A549 (cell line): ENCODE measurements around the gene TCERG1L. TPM values are rescaled to one million over a fixed set of nuclear protein-coding genes. Genes with fewer than 3 reads are reported as not detected.

Source experiments
- ATAC-seq, 2 experiments: fragments of 200-7000 bp in 1 of 2; fragments of >200 bp in 1 of 2; cut with Nextera tagmentation in 1 of 2; cut with Tn5 transposase in 1 of 2; 3 replicates each; pipeline versions ENCODE4 v1.8.0 to v1.9.1; 2018 to 2020; ENCODE audit warnings: mild to moderate bottlenecking in 1 of 2, moderate library complexity in 1 of 2
- CTCF ChIA-PET: fragments of 300-600 bp; sonication (Branson Sonifier 250); formaldehyde crosslinking; extraction: SDS; loops from one replicate; lab custom pipeline; 2021; ENCODE audit warnings: antibody characterized with exemption, inconsistent platforms; lab: Yijun Ruan, JAX
- POLR2A ChIA-PET: fragments of 350-600 bp; formaldehyde crosslinking; extraction: SDS; loops from one replicate; lab custom pipeline; 2021; ENCODE audit warnings: antibody characterized with exemption, inconsistent platforms; lab: Yijun Ruan, JAX
- DNase-seq, 2 experiments: peaks; one replicate each; pipeline versions ENCODE4 v3.0.0 to v3.0.0-alpha.2; 2011 to 2016; ENCODE audit warnings: low read depth in 1 of 2, low spot score in 1 of 2
- FAIRE-seq: peaks from 2 replicates; lab custom pipeline; 2011; peaks lifted over from hg19 to GRCh38; lab: Jason Lieb, UNC
- H3K27ac ChIP-seq, 2 experiments: fragments of >200 bp; sonication (Bioruptor Twin); formaldehyde crosslinking; 3 replicates each; pipeline ENCODE4 v1.5.1; 2016 to 2017
- H3K4me1 ChIP-seq: fragments of >200 bp; sonication (Bioruptor Twin); formaldehyde crosslinking; 3 replicates; pipeline ENCODE4 v1.6.1; 2016
- H3K4me2 ChIP-seq: fragments of >200 bp; sonication (Bioruptor Twin); formaldehyde crosslinking; 3 replicates; pipeline ENCODE4 v1.6.1; 2016
- H3K4me3 ChIP-seq: fragments of >200 bp; sonication (Bioruptor Twin); formaldehyde crosslinking; 3 replicates; pipeline ENCODE4 v1.5.1; 2016
- H3K9me3 ChIP-seq: fragments of >200 bp; sonication (Bioruptor Twin); formaldehyde crosslinking; 3 replicates; pipeline ENCODE4 v1.6.1; 2016
- ESRRA ChIP-seq: fragments of 150-350 bp; IDR thresholded peaks from 2 replicates; pipeline ENCODE4 v1.6.1; 2014; ENCODE audit warnings: mild to moderate bottlenecking, low read length, borderline replicate concordance
- FOSB ChIP-seq: fragments of 250-450 bp; sonication (Bioruptor Pico); IDR thresholded peaks from 2 replicates; pipeline ENCODE4 v1.5.0; 2020; ENCODE audit warnings: mild to moderate bottlenecking, moderate library complexity
- FOSL2 ChIP-seq, 2 experiments: fragments of 450-650 bp in 1 of 2; fragments of >200 bp in 1 of 2; sonication (Bioruptor Twin) in 1 of 2; formaldehyde crosslinking; IDR thresholded peaks; 2 replicates each; pipeline versions ENCODE4 v1.5.0 to v1.6.1; 2016 to 2020; ENCODE audit warnings: mild to moderate bottlenecking in 1 of 2, moderate library complexity in 1 of 2
- GATA3 ChIP-seq: IDR thresholded peaks from 2 replicates; pipeline ENCODE4 v1.6.1; 2012; ENCODE audit warnings: borderline replicate concordance
- HDAC2 ChIP-seq: fragments of 200-600 bp; sonication (generic); IDR thresholded peaks from 2 replicates; pipeline ENCODE4 v1.6.1; 2016
- HOXB13 ChIP-seq: fragments of 250-450 bp; sonication (Bioruptor Pico); IDR thresholded peaks from 2 replicates; pipeline ENCODE4 v1.5.0; 2020; ENCODE audit warnings: low read depth, mild to moderate bottlenecking, moderate library complexity
- HOXB5 ChIP-seq: fragments of 250-450 bp; sonication (Bioruptor Pico); IDR thresholded peaks from 2 replicates; pipeline ENCODE4 v1.5.0; 2020; ENCODE audit warnings: mild to moderate bottlenecking, moderate library complexity
- KDM1A ChIP-seq: fragments of 200-600 bp; sonication (generic); IDR thresholded peaks from 2 replicates; pipeline ENCODE4 v1.6.1; 2016; ENCODE audit warnings: low read depth, mild to moderate bottlenecking
- KDM5A ChIP-seq: fragments of 200-600 bp; sonication (generic); IDR thresholded peaks from 2 replicates; pipeline ENCODE4 v1.6.1; 2016; ENCODE audit warnings: antibody characterized with exemption, mild to moderate bottlenecking
- MAZ ChIP-seq: fragments of 150-350 bp; IDR thresholded peaks from 2 replicates; pipeline ENCODE4 v1.6.1; 2014; ENCODE audit warnings: antibody characterized with exemption, low read depth, low read length, borderline replicate concordance
- MYC ChIP-seq: IDR thresholded peaks from 2 replicates; pipeline ENCODE4 v1.6.1; 2012; ENCODE audit warnings: mild to moderate bottlenecking, inconsistent platforms, low read length, improper control_type of control experiment, borderline replicate concordance
- NFE2L2 ChIP-seq: fragments of 150-350 bp; conservative IDR thresholded peaks from 2 replicates; pipeline ENCODE4 v1.6.1; 2014; ENCODE audit warnings: low read length
- POLR2AphosphoS2 ChIP-seq: conservative IDR thresholded peaks from 2 replicates; pipeline ENCODE4 v1.6.1; 2012; ENCODE audit warnings: low read length, improper control_type of control experiment, inconsistent platforms
- RARB ChIP-seq: fragments of 250-450 bp; sonication (Bioruptor Pico); IDR thresholded peaks from 2 replicates; pipeline ENCODE4 v1.8.0; 2021; ENCODE audit warnings: mild to moderate bottlenecking, moderate library complexity
- RCOR1 ChIP-seq: fragments of 150-350 bp; IDR thresholded peaks from 2 replicates; pipeline ENCODE4 v1.6.1; 2014; ENCODE audit warnings: antibody characterized with exemption, low read length, low read depth
- RNF2 ChIP-seq: fragments of 200-600 bp; sonication (generic); IDR thresholded peaks from 2 replicates; pipeline ENCODE4 v1.6.1; 2016; ENCODE audit warnings: low read depth, mild to moderate bottlenecking, antibody characterized with exemption, moderate library complexity, borderline replicate concordance
- ZC3H11A ChIP-seq: fragments of 450-650 bp; IDR thresholded peaks from 2 replicates; pipeline ENCODE4 v1.6.1; 2014; ENCODE audit warnings: antibody characterized with exemption, mild to moderate bottlenecking
- ZNF302 ChIP-seq: fragments of 250-450 bp; sonication (Bioruptor Pico); IDR thresholded peaks from 2 replicates; pipeline ENCODE4 v1.9.0; 2021; ENCODE audit warnings: inconsistent platforms, mild to moderate bottlenecking, moderate library complexity
- ZSCAN20 ChIP-seq: fragments of 250-450 bp; sonication (Bioruptor Pico); IDR thresholded peaks from 2 replicates; pipeline ENCODE4 v1.8.0; 2022; ENCODE audit warnings: mild to moderate bottlenecking, moderate library complexity
- WGBS: methylation state at CpG from one replicate; pipeline ENCODE4 v1.1.6; 2017; ENCODE audit errors: missing lambda C conversion rate; 5-methylcytosine and 5-hydroxymethylcytosine counted together
- polyA plus RNA-seq, 4 experiments: library from polyadenylated mRNA; depleted of rRNA in 3 of 4; stranded (reverse); fragments of >200 nt; fragmentation: RNase III in 1 of 4; extraction: RNeasy Plus Mini Kit Qiagen cat#74134 plus additional on column Dnase treatment in 1 of 4; gene quantifications; 2 replicates in 3 of 4; 3 replicates in 1 of 4; pipeline ENCODE4 v1.2.3, GENCODE V29; 2011 to 2017
- TF ChIP-seq, protein P1 (sequence below): IDR thresholded peaks from 2 replicates; pipeline ENCODE4 v1.6.1; 2012; ENCODE audit warnings: low read depth, borderline replicate concordance
- TF ChIP-seq, protein P2 (sequence below): IDR thresholded peaks from 2 replicates; pipeline ENCODE4 v1.6.1; 2012
- TF ChIP-seq, protein P3 (sequence below): IDR thresholded peaks from 2 replicates; pipeline ENCODE4 v1.6.1; 2012

Gene TCERG1L
- polyA plus RNA-seq, 2 of the 4 experiments (the other 2 are of a cell fraction): not detected

GRCh38 chr10:131065673-131066305, 245.7 kb downstream of the TCERG1L start:
- FAIRE-seq: no peak
- Histone ChIP-seq H3K9me3 (no peaks in the 10 kb centered on the region), H3K27ac (no peak overlapping the region), H3K4me1 (no peaks in the 10 kb centered on the region), H3K4me3 (no peak overlapping the region), H3K4me2 (no peak overlapping the region)
- TF ChIP-seq, protein P1, sequence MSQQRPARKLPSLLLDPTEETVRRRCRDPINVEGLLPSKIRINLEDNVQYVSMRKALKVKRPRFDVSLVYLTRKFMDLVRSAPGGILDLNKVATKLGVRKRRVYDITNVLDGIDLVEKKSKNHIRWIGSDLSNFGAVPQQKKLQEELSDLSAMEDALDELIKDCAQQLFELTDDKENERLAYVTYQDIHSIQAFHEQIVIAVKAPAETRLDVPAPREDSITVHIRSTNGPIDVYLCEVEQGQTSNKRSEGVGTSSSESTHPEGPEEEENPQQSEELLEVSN: no peak
- TF ChIP-seq, protein P2, sequence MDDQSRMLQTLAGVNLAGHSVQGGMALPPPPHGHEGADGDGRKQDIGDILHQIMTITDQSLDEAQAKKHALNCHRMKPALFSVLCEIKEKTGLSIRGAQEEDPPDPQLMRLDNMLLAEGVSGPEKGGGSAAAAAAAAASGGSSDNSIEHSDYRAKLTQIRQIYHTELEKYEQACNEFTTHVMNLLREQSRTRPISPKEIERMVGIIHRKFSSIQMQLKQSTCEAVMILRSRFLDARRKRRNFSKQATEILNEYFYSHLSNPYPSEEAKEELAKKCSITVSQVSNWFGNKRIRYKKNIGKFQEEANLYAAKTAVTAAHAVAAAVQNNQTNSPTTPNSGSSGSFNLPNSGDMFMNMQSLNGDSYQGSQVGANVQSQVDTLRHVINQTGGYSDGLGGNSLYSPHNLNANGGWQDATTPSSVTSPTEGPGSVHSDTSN: no peak
- TF ChIP-seq, protein P3, sequence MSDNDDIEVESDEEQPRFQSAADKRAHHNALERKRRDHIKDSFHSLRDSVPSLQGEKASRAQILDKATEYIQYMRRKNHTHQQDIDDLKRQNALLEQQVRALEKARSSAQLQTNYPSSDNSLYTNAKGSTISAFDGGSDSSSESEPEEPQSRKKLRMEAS: no peak
- TF ChIP-seq KDM5A (no peak), FOSL2 (IDR thresholded peaks at IDR 0.05) (no peak), FOSL2 (CRISPR knock-in tag; IDR thresholded peaks at IDR 0.05) (no peak), ESRRA (no peak), POLR2AphosphoS2 (no peak), MAZ (no peak), RARB (CRISPR knock-in tag) (no peak), FOSB (no peak), NFE2L2 (no peak), HOXB5 (CRISPR knock-in tag) (no peak), RCOR1 (no peak), ZSCAN20 (no peak)
- 5% methylated on average over 5 of the region's 5 CpGs for WGBS
- POLR2A ChIA-PET: no interaction called here
- CTCF ChIA-PET: no interaction called here
- no peak for ATAC-seq
- DNase-seq: no peak

GRCh38 chr10:131063311-131063710, 248.2 kb downstream of the TCERG1L start:
- no peak for ATAC-seq
- ChIA-PET CTCF (no interaction called here), POLR2A (no interaction called here)
- Histone ChIP-seq H3K4me1 (no peaks in the 10 kb centered on the region), H3K4me2 (no peak overlapping the region), H3K27ac (no peak overlapping the region), H3K9me3 (no peaks in the 10 kb centered on the region), H3K4me3 (no peak overlapping the region)
- TF ChIP-seq GATA3 (no peak), ZC3H11A (no peak), HOXB5 (CRISPR knock-in tag) (no peak), HOXB13 (CRISPR knock-in tag) (no peak), RNF2 (no peak), KDM1A (no peak), HDAC2 (no peak), ZNF302 (CRISPR knock-in tag) (no peak), MYC (no peak)
- TF ChIP-seq, protein P1: no peak
- WGBS: 0% methylated on average over 2 of the region's 2 CpGs
- FAIRE-seq: no peak
- no peak for DNase-seq
